Measurements from ENCODE around the gene ACIN1. TPM values are rescaled to one million over a fixed set of nuclear protein-coding genes. Genes with fewer than 3 reads are reported as not detected.

The ACIN1 gene
- total and polyA plus RNA-seq, 2 of the 13 experiments (the other 11 are each of a cell fraction or from before 2014, with no cell fraction given): 165 to 183 TPM

- TF ChIP-seq PAXIP1 (CRISPR knock-in tag; conservative IDR thresholded peaks at IDR 0.05) (peak; percentile 56), NFIB (CRISPR knock-in tag; IDR thresholded peaks at IDR 0.05; ENCODE audit: borderline replicate concordance) (no peak), RBM39 (IDR thresholded peaks at IDR 0.05; ENCODE audit: low read depth, low read length, poor library complexity, severe bottlenecking) (peak; percentile 85), ZNF160 (CRISPR knock-in tag; IDR thresholded peaks at IDR 0.05) (peak; percentile 92), HNF4A (CRISPR knock-in tag; IDR thresholded peaks at IDR 0.05) (peak; percentile 7; the same call in 1 of the 2 replicates), RBAK (CRISPR knock-in tag; IDR thresholded peaks at IDR 0.05) (peak; percentile 85; the same call in 1 of the 2 replicates), ZNF382 (CRISPR knock-in tag; IDR thresholded peaks at IDR 0.05; ENCODE audit: borderline replicate concordance) (no peak), DZIP1 (CRISPR knock-in tag; IDR thresholded peaks at IDR 0.05) (peak; percentile 99), TIGD3 (CRISPR knock-in tag; IDR thresholded peaks at IDR 0.05; ENCODE audit: borderline replicate concordance) (peak; percentile 95), ZNF7 (CRISPR knock-in tag; IDR thresholded peaks at IDR 0.05) (no peak), AGO1 (IDR thresholded peaks at IDR 0.05; ENCODE audit: low read depth, low read length, poor library complexity, severe bottlenecking) (peak; percentile 76), POLR2AphosphoS5 (IDR thresholded peaks at IDR 0.05; ENCODE audit: low read depth, low read length) (peak; percentile 99), FOXK1 (CRISPR knock-in tag; IDR thresholded peaks at IDR 0.05; ENCODE audit: borderline replicate concordance, low read depth) (peak; percentile 73), MTA3 (CRISPR knock-in tag; IDR thresholded peaks at IDR 0.05) (no peak; the same call in 1 of the 2 replicates), ZNF773 (CRISPR knock-in tag; IDR thresholded peaks at IDR 0.05; ENCODE audit: borderline replicate concordance) (no peak; the same call in 1 of the 2 replicates), NFATC3 (CRISPR knock-in tag; IDR thresholded peaks at IDR 0.05) (no peak; the same call in 1 of the 2 replicates), CEBPB (IDR thresholded peaks at IDR 0.05; ENCODE audit: borderline replicate concordance, low read depth, low read length) (peak; percentile 99), CREBL2 (CRISPR knock-in tag; IDR thresholded peaks at IDR 0.05; ENCODE audit: borderline replicate concordance) (0 out of 2 replicates have a peak, but pooled peaks have one; percentile 48), SPEN (CRISPR knock-in tag; IDR thresholded peaks at IDR 0.05; ENCODE audit: low read depth) (peak; percentile 95), ZBTB21 (CRISPR knock-in tag; IDR thresholded peaks at IDR 0.05) (peak; percentile 98), SCMH1 (CRISPR knock-in tag; IDR thresholded peaks at IDR 0.05; ENCODE audit: borderline replicate concordance) (no peak)
These were observed 60.2 kb downstream of the ACIN1 start, which contains the start of gene PSMB5 (continued) for GRCh38 chr14:23034498-23035302.

All from HepG2 (cell line).